SK-N-MC (cell line): Measurements from ENCODE around the gene ARHGAP44.

Experiments
- EZH2 ChIP-seq: fragments of 200-600 bp; sonication (generic); IDR thresholded peaks from one replicate; pipeline ENCODE4 v1.6.1; 2017; ENCODE audit warnings: antibody characterized with exemption
- FOXP2 ChIP-seq: optimal IDR thresholded peaks from 2 replicates; pipeline ENCODE3; 2011; ENCODE audit warnings: mild to moderate bottlenecking, moderate library complexity; ENCODE audit not compliant: insufficient read depth; ENCODE audit errors: extremely low read length, control extremely low read depth
- POLR2AphosphoS5 ChIP-seq: IDR thresholded peaks from 2 replicates; pipeline ENCODE4 v1.6.1; 2012; ENCODE audit warnings: mild to moderate bottlenecking, low read depth, low read length, borderline replicate concordance

DNA sequence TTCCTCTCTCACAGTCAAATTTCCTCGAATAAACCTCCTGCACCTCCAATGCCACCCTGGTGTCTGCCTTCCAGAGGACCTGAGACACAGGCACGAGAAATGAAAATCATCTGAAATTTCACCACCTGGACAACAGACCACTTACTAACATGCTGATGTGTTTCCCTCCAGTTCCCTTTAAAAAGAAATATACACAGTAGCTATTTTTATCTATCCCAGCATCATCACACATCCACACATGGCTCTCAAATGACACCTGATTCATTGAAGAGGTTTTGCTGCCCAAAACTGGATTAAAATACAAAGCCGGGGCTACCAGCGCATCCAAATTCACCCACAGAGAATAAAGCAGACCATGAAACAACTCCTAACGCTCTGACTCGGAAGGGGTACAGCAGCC, 214.6 kb downstream of the ARHGAP44 start:
- TF ChIP-seq POLR2AphosphoS5: no peak
- no peak for TF ChIP-seq EZH2
- TF ChIP-seq FOXP2: no peak
